Transverse colon (tissue), 4 donors: ENCODE data around the gene THEM5. TPM values are rescaled to one million over a fixed set of nuclear protein-coding genes. Genes with fewer than 3 reads are reported as not detected.

Source experiments
- DNase-seq: peaks from one replicate; pipeline ENCODE4 v3.0.0-alpha.2; 2019
- H3K27ac ChIP-seq, 4 donors: fragments of 200-600 bp; sonication (generic); 2 replicates each; pipeline ENCODE4 v1.5.1; 2016 to 2018; ENCODE audit warnings: inconsistent platforms in 4 of 4
- H3K27me3 ChIP-seq: fragments of 200-600 bp; sonication (generic); 2 replicates; pipeline ENCODE4 v1.5.1; 2017; ENCODE audit warnings: inconsistent platforms
- H3K36me3 ChIP-seq, 4 donors: fragments of 200-600 bp; sonication (generic); 2 replicates each; pipeline ENCODE4 v1.5.1; 2017 to 2019; ENCODE audit warnings: inconsistent platforms in 4 of 4
- H3K4me1 ChIP-seq, 4 donors: fragments of 200-600 bp; sonication (generic); 2 replicates each; pipeline ENCODE4 v1.5.1; 2017 to 2020; ENCODE audit warnings: inconsistent platforms in 4 of 4
- H3K4me3 ChIP-seq, 4 donors: fragments of 200-600 bp; sonication (generic); 1 replicate in 1 of 4; 2 replicates in 3 of 4; pipeline versions ENCODE4 v1.5.1 to v1.6.1; 2017 to 2019; ENCODE audit warnings: inconsistent platforms in 4 of 4
- H3K9me3 ChIP-seq, 2 donors: fragments of 200-600 bp; sonication (generic); 2 replicates each; pipeline ENCODE4 v1.5.1; 2017 to 2019; ENCODE audit warnings: inconsistent platforms in 2 of 2
- EP300 ChIP-seq: sonication (generic); formaldehyde crosslinking; IDR thresholded peaks from one replicate; pipeline ENCODE4 v1.6.1; 2017; ENCODE audit warnings: antibody characterized with exemption, low read depth
- POLR2A ChIP-seq: fragments of 450-650 bp; IDR thresholded peaks from one replicate; pipeline ENCODE4 v1.6.1; 2016; ENCODE audit warnings: antibody characterized with exemption, mild to moderate bottlenecking, moderate library complexity
- POLR2AphosphoS5 ChIP-seq, 3 donors: sonication (generic); formaldehyde crosslinking; IDR thresholded peaks; one replicate each; pipeline ENCODE4 v1.6.1; 2016; ENCODE audit warnings: antibody characterized with exemption in 3 of 3
- WGBS, 2 donors: methylation state at CpG; one replicate each; pipeline ENCODE4 v1.1.5; 2018; ENCODE audit warnings: low coverage in 1 of 2; 5-methylcytosine and 5-hydroxymethylcytosine counted together
- in situ Hi-C, 4 donors: fragments of 200-750 bp; cut with MboI; loops; one replicate each; pipeline versions ENCODE4 v1.15.0 to v1.15.1; 2017; ENCODE audit warnings: low sequenced_read_pairs in 3 of 4, low pct_ligation_motif_present in 1 of 4, low pct_unique_long_range_greater_than_20kb in 1 of 4
- intact Hi-C: fragments of 100-400 bp; cut with DNase I; formaldehyde crosslinking; loops from one replicate; pipeline ENCODE4 v1.15.1; 2023; ENCODE audit warnings: low total_unique reads
- total RNA-seq, 4 donors: library from RNA; depleted of rRNA; stranded (reverse); fragments of >200 nt; gene quantifications; one replicate each; pipeline ENCODE4 v1.1.0, GENCODE V29; 2016
- TF ChIP-seq, protein P1 (sequence below), 5 experiments: fragments of 200-600 bp in 3 of 5; fragments of 450-650 bp in 2 of 5; sonication (generic) in 3 of 5; IDR thresholded peaks; 1 replicate in 2 of 5; 2 replicates in 3 of 5; pipeline ENCODE4 v1.5.1; 2016 to 2017; ENCODE audit warnings: antibody characterized with exemption in 5 of 5, inconsistent platforms in 3 of 5, mild to moderate bottlenecking in 2 of 5, moderate library complexity in 1 of 5

Gene THEM5
- total RNA-seq, 4 donors from 2014 or later = not detected

- in situ Hi-C loops (no loop called here), intact Hi-C loops (no loop called here)
- WGBS, 2 donors = 80 to 81% methylated on average over 3 to 8 of the region's 8 CpGs
- Histone ChIP-seq H3K27me3 (no peaks in the 10 kb centered on the region), H3K36me3 (no peaks in the 10 kb centered on the region), H3K4me3 (no peak overlapping the region), H3K9me3 (no peaks in the 10 kb centered on the region), H3K27ac (no peak overlapping the region), H3K4me1 (peaks cover 0 to 6% (median 0%) of the 10 kb centered on the region in 4 donors)
- no peak for DNase-seq
- TF ChIP-seq POLR2AphosphoS5 (IDR thresholded peaks at IDR 0.05) = no peak
- TF ChIP-seq POLR2A = no peak
- TF ChIP-seq, protein P1, sequence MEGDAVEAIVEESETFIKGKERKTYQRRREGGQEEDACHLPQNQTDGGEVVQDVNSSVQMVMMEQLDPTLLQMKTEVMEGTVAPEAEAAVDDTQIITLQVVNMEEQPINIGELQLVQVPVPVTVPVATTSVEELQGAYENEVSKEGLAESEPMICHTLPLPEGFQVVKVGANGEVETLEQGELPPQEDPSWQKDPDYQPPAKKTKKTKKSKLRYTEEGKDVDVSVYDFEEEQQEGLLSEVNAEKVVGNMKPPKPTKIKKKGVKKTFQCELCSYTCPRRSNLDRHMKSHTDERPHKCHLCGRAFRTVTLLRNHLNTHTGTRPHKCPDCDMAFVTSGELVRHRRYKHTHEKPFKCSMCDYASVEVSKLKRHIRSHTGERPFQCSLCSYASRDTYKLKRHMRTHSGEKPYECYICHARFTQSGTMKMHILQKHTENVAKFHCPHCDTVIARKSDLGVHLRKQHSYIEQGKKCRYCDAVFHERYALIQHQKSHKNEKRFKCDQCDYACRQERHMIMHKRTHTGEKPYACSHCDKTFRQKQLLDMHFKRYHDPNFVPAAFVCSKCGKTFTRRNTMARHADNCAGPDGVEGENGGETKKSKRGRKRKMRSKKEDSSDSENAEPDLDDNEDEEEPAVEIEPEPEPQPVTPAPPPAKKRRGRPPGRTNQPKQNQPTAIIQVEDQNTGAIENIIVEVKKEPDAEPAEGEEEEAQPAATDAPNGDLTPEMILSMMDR (IDR thresholded peaks at IDR 0.05) = no peak
- no peak for TF ChIP-seq EP300
Measured at GRCh38 chr1:151823175-151823574, 30.3 kb downstream of the THEM5 start.

DNA sequence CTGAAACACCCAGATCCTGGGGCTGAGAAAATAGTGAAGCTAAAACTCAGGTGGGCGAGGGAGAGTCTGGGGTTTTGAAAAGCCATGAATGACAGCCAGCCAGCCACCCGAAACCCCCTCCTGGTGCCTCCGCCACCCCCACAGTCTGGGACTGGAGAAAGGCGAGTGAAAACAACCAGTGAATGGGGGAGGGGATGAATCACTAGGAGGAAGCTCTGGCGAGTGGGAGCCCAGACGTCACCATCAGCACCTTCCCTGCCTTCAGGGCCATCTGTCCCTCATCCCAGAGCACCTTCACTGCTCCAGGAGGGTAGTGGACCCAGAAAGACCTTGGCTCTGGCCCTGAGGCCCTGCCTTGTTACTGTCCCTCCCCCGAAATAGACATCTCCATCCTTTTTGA lies 31.1 kb downstream of the THEM5 start:
- TF ChIP-seq POLR2A (no peak), POLR2AphosphoS5 (IDR thresholded peaks at IDR 0.05) (no peak), EP300 (no peak)
- TF ChIP-seq, protein P1 (IDR thresholded peaks at IDR 0.05) = no peak
- no peaks in the 10 kb centered on the region for H3K27me3 ChIP-seq
- no peak for DNase-seq
- intact Hi-C loops = no loop called here
- no peaks in the 10 kb centered on the region for H3K36me3 ChIP-seq
- H3K4me1 ChIP-seq = peaks cover 0 to 5% (median 0%) of the 10 kb centered on the region in 4 donors
- in situ Hi-C loops = no loop called here
- WGBS, 2 donors = 62% methylated on average over 7 of the region's 7 CpGs; no CpG with 5 or more reads in 1 of the 2 donors
- H3K4me3 ChIP-seq = no peak overlapping the region
- H3K27ac ChIP-seq = no peak overlapping the region
- no peaks in the 10 kb centered on the region for H3K9me3 ChIP-seq

DNA sequence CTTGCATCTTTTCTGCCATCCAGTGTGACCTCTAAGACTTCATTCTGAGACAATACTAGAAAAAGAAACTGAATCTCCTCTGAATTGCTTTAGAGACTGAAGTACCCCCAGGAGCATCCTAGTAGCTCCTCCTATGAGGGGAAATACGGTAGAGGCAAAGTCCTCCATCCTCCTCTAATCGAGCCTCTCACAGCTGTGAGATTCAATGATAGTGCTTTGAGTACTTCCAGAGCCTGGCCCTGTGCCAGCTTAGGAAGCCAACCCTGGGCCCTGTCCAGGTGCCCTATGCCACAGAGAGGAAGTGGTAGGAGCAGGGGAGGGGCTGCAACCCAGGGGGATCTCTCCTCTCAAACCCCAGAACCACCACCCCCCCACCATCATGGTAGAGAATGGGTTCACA lies 32.6 kb downstream of the THEM5 start:
- no peak for DNase-seq
- H3K9me3 ChIP-seq = no peaks in the 10 kb centered on the region
- intact Hi-C loops (no loop called here), in situ Hi-C loops (no loop called here)
- no peaks in the 10 kb centered on the region for H3K36me3 ChIP-seq
- H3K27ac ChIP-seq = no peak overlapping the region
- TF ChIP-seq EP300 (no peak), POLR2AphosphoS5 (IDR thresholded peaks at IDR 0.05) (no peak), POLR2A (no peak)
- TF ChIP-seq, protein P1 (IDR thresholded peaks at IDR 0.05) = no peak
- no peaks in the 10 kb centered on the region for H3K27me3 ChIP-seq
- WGBS, 2 donors = 15 to 18% methylated on average over 2 of the region's 2 CpGs
- H3K4me1 ChIP-seq = peaks cover 0 to 4% (median 0%) of the 10 kb centered on the region in 4 donors
- H3K4me3 ChIP-seq = no peak overlapping the region

- in situ Hi-C loops = loop anchor here in 1 of 4 donors (10.0 kb wide), 1 partner anchor 65 kb away; no protein-coding TSS in a partner anchor
- DNase-seq = no peak
- H3K36me3 ChIP-seq = no peaks in the 10 kb centered on the region
- no peaks in the 10 kb centered on the region for H3K9me3 ChIP-seq
- intact Hi-C loops = no loop called here
- no peaks in the 10 kb centered on the region for H3K4me1 ChIP-seq
- TF ChIP-seq POLR2A (no peak), POLR2AphosphoS5 (IDR thresholded peaks at IDR 0.05) (no peak), EP300 (no peak)
- TF ChIP-seq, protein P1 (IDR thresholded peaks at IDR 0.05) = no peak
- no peak overlapping the region for H3K4me3 ChIP-seq
- H3K27ac ChIP-seq = no peak overlapping the region
- H3K27me3 ChIP-seq = no peaks in the 10 kb centered on the region
- WGBS, 2 donors = 70 to 81% methylated on average over 2 to 7 of the region's 7 CpGs
Measured at GRCh38 chr1:151819976-151820623, 33.4 kb downstream of the THEM5 start.
